ENCODE data around the gene PKD1. TPM values are rescaled to one million over a fixed set of nuclear protein-coding genes. Genes with fewer than 3 reads are reported as not detected.

The PKD1 gene
- total RNA-seq, 1 donor from 2014 or later, result 70.0 TPM

- Mint-ChIP-seq H3K27ac (ENCODE audit: unreplicated experiment) (no peak overlapping the region), H3K36me3 (ENCODE audit: low read depth, unreplicated experiment) (peaks cover 16% of the 10 kb centered on the region), H3K27me3 (ENCODE audit: unreplicated experiment) (peaks cover 7% of the 10 kb centered on the region), H3K4me3 (ENCODE audit: unreplicated experiment) (no peak overlapping the region), H3K4me1 (ENCODE audit: unreplicated experiment) (no peaks in the 10 kb centered on the region), H3K9me3 (ENCODE audit: unreplicated experiment) (no peaks in the 10 kb centered on the region)
- no peak for TF ChIP-seq CTCF (IDR thresholded peaks at IDR 0.05; ENCODE audit: unreplicated experiment)
- DNase-seq (ENCODE audit: low spot score), result no peak
Observed at GRCh38 chr16:2063861-2064260, 71.8 kb downstream of the PKD1 start.

GRCh38 chr16:2062801-2063200 lies 72.9 kb downstream of the PKD1 start:
- no peak for TF ChIP-seq CTCF (IDR thresholded peaks at IDR 0.05; ENCODE audit: unreplicated experiment)
- H3K27ac Mint-ChIP-seq (ENCODE audit: unreplicated experiment), result no peak overlapping the region

GRCh38 chr16:2061526-2061925 lies 74.2 kb downstream of the PKD1 start:
- H3K4me3 Mint-ChIP-seq (ENCODE audit: unreplicated experiment), result no peak overlapping the region
- H3K36me3 Mint-ChIP-seq (ENCODE audit: low read depth, unreplicated experiment), result peaks cover 17% of the 10 kb centered on the region
- TF ChIP-seq CTCF (IDR thresholded peaks at IDR 0.05; ENCODE audit: unreplicated experiment), result no peak
- H3K9me3 Mint-ChIP-seq (ENCODE audit: unreplicated experiment), result no peaks in the 10 kb centered on the region
- H3K4me1 Mint-ChIP-seq (ENCODE audit: unreplicated experiment), result no peaks in the 10 kb centered on the region
- no peak for DNase-seq (ENCODE audit: low spot score)
- no peak overlapping the region for H3K27ac Mint-ChIP-seq (ENCODE audit: unreplicated experiment)
- H3K27me3 Mint-ChIP-seq (ENCODE audit: unreplicated experiment), result peaks cover 8% of the 10 kb centered on the region

More at GRCh38 chr16:2062801-2063200, 72.9 kb downstream of the PKD1 start:
- Mint-ChIP-seq H3K27me3 (ENCODE audit: unreplicated experiment) (peaks cover 8% of the 10 kb centered on the region), H3K4me1 (ENCODE audit: unreplicated experiment) (no peaks in the 10 kb centered on the region), H3K9me3 (ENCODE audit: unreplicated experiment) (no peaks in the 10 kb centered on the region), H3K4me3 (ENCODE audit: unreplicated experiment) (no peak overlapping the region), H3K36me3 (ENCODE audit: low read depth, unreplicated experiment) (peaks cover 20% of the 10 kb centered on the region)
- DNase-seq (ENCODE audit: low spot score), result no peak

- Mint-ChIP-seq H3K36me3 (ENCODE audit: low read depth, unreplicated experiment) (peaks cover 14% of the 10 kb centered on the region), H3K4me1 (ENCODE audit: unreplicated experiment) (no peaks in the 10 kb centered on the region), H3K9me3 (ENCODE audit: unreplicated experiment) (no peaks in the 10 kb centered on the region), H3K27me3 (ENCODE audit: unreplicated experiment) (peaks cover 7% of the 10 kb centered on the region), H3K27ac (ENCODE audit: unreplicated experiment) (no peak overlapping the region), H3K4me3 (ENCODE audit: unreplicated experiment) (no peak overlapping the region)
- DNase-seq (ENCODE audit: low spot score), result no peak
- TF ChIP-seq CTCF (IDR thresholded peaks at IDR 0.05; ENCODE audit: unreplicated experiment), result no peak
Observed at GRCh38 chr16:2061023-2061422, 74.7 kb downstream of the PKD1 start.

- H3K27ac Mint-ChIP-seq (ENCODE audit: unreplicated experiment), result no peak overlapping the region
- H3K27me3 Mint-ChIP-seq (ENCODE audit: unreplicated experiment), result peaks cover 4% of the 10 kb centered on the region
- no peak for DNase-seq (ENCODE audit: low spot score)
- peaks cover 14% of the 10 kb centered on the region for H3K36me3 Mint-ChIP-seq (ENCODE audit: low read depth, unreplicated experiment)
- no peaks in the 10 kb centered on the region for H3K9me3 Mint-ChIP-seq (ENCODE audit: unreplicated experiment)
- no peaks in the 10 kb centered on the region for H3K4me1 Mint-ChIP-seq (ENCODE audit: unreplicated experiment)
- TF ChIP-seq CTCF (IDR thresholded peaks at IDR 0.05; ENCODE audit: unreplicated experiment), result no peak
- no peak overlapping the region for H3K4me3 Mint-ChIP-seq (ENCODE audit: unreplicated experiment)
Observed at GRCh38 chr16:2060346-2060745, 75.4 kb downstream of the PKD1 start.
